Naive B cell (primary cell): Measurements from ENCODE around the gene JSRP1. TPM values are rescaled to one million over a fixed set of nuclear protein-coding genes. Genes with fewer than 3 reads are reported as not detected.

Experiments used
- ATAC-seq, 2 donors: fragments of 150-1000 bp; cut with Tn5 transposase; 2 replicates each; pipeline ENCODE4 v1.10.0; 2021; ENCODE audit warnings: low read depth in 2 of 2, mild to moderate bottlenecking in 2 of 2, moderate library complexity in 2 of 2
- DNase-seq: peaks from one replicate; pipeline ENCODE4 v3.0.0; 2022
- H3K27ac Mint-ChIP-seq, 6 donors: one replicate each; pipeline ENCODE4 v1.8.0; 2020 to 2022; ENCODE audit warnings: mild to moderate bottlenecking in 6 of 6, mixed read lengths in 6 of 6, moderate library complexity in 5 of 6, inconsistent platforms in 2 of 6
- H3K27me3 Mint-ChIP-seq, 3 donors: one replicate each; pipeline ENCODE4 v1.8.0; 2021 to 2022; ENCODE audit warnings: mixed read lengths in 3 of 3, mild to moderate bottlenecking in 1 of 3
- H3K36me3 Mint-ChIP-seq, 2 donors: one replicate each; pipeline ENCODE4 v1.8.0; 2020 to 2022; ENCODE audit warnings: mixed read lengths in 2 of 2, inconsistent platforms in 1 of 2, mild to moderate bottlenecking in 1 of 2
- H3K4me1 Mint-ChIP-seq, 3 donors: one replicate each; pipeline ENCODE4 v1.8.0; 2020 to 2022; ENCODE audit warnings: mixed read lengths in 3 of 3, inconsistent platforms in 1 of 3, mild to moderate bottlenecking in 1 of 3, moderate library complexity in 1 of 3
- H3K4me3 Mint-ChIP-seq, 8 donors: one replicate each; pipeline ENCODE4 v1.8.0; 2020 to 2022; ENCODE audit warnings: mild to moderate bottlenecking in 8 of 8, mixed read lengths in 8 of 8, moderate library complexity in 8 of 8, inconsistent platforms in 2 of 8
- H3K9me3 Mint-ChIP-seq, 7 donors: one replicate each; pipeline ENCODE4 v1.8.0; 2020 to 2022; ENCODE audit warnings: mixed read lengths in 7 of 7, mild to moderate bottlenecking in 5 of 7, inconsistent platforms in 2 of 7, moderate library complexity in 1 of 7
- polyA plus RNA-seq, 6 donors: library from polyadenylated mRNA; unstranded; fragments of 300-500 nt; fragmentation: Illumina TruSeq; gene quantifications; one replicate each; pipeline ENCODE4 v1.2.3, GENCODE V29; 2021; ENCODE audit warnings: low read depth in 6 of 6

The JSRP1 gene
- polyA plus RNA-seq, 6 donors from 2014 or later: 0.41 to 0.87 (median 0.53) TPM; not detected in 3

DNA sequence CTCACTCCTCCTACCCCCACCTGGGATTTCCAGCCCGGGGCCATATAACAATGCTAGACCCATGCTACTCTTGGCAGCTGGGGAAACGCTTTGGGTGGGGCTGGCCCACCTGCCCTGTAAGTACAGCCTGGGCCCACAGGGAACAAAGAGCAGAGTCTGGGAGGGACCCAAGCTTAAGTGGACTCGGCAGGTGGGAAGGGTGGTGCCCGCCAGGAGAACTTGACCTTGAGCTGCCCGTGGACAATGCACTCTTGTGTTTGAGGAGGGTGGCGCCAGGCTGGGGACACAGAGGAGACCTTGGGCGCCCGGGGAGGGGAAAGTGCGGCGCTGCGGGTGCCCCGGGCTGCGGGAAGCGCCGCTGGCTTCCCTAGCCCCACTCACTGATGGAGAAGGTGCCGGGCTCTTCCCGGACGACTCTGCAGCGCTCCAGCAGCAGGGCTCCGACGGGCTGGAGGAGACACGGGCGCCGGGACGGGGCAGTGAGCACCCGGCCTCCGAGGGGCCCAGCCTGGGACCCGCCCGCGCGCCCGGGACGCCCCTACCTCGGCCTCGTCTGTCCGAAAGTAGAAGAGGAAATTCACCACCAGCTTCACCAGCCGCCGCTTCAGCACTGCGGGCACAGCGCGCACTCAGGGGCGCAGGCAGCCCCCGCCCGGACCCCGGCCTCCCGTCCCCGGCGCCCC, 20.7 kb downstream of the JSRP1 start:
- Mint-ChIP-seq H3K36me3 (no peaks in the 10 kb centered on the region), H3K4me3 (peak overlapping the region; percentile 88 to 100 (median 96)), H3K9me3 (peaks cover 0 to 4% (median 0%) of the 10 kb centered on the region in 7 donors), H3K27ac (peak overlapping the region in 5 of 6 donors; percentile 63 to 98 (median 95)), H3K27me3 (no peaks in the 10 kb centered on the region), H3K4me1 (peaks cover 42 to 63% (median 57%) of the 10 kb centered on the region in 3 donors)
- peak; percentile 3 to 13 for ATAC-seq
- DNase-seq: no peak

DNA sequence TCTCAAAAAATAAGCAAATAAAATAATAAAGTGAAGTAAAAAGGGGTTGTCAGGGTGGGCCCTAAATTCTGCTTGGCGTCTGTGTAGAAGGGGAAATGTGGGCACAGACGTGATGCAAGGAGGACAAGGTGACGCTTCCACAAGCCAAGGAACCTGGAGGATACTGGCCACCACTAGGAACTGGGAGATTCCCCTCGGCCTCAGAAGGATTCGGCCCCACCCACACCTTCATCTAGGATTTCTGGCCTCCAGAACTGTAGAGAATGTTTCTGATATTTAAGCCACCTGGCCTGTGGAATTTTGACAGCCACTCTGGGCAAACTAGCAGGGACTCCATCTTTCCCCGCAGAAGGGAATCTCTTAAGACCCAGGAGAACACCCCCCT, 21.2 kb downstream of the JSRP1 start:
- no peak for ATAC-seq
- no peak for DNase-seq
- Mint-ChIP-seq H3K4me1 (peaks cover 37 to 57% (median 52%) of the 10 kb centered on the region in 3 donors), H3K36me3 (no peaks in the 10 kb centered on the region), H3K27ac (peak overlapping the region in 4 of 6 donors; percentile 63 to 98 (median 94)), H3K27me3 (no peaks in the 10 kb centered on the region), H3K9me3 (peaks cover 0 to 4% (median 0%) of the 10 kb centered on the region in 7 donors), H3K4me3 (peak overlapping the region; percentile 88 to 100 (median 94))

DNA sequence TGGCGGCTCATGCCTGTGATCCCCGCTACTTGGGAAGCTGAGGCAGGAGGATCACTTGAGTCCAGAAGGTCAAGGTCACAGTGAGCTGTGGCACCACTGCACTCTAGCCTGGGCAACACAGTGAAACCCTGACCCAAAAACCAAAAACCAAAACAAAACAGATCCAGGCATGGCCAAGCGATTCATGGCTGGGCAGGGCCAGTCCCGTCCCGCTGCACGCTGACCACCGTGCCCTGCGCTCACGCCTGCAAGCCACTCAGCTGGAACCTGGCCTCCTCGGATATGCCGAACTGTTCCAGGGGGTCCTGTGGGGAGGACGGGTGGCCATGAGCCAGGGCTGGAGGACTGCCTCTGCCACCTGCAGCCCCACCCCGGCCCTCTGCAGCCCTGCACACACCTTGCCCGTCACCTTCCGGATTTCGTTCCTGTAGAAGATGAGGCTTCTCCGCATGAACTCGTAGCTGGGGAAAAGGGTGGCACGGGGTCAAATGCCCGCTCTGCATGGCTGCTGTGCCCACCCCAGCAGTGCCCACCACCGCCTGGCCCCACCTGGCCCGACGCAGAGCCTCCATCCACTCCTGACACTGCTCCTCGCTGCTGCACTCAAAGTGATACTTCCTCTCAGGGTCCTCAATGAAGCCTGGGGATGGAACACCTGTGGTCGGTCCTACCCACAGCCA, 22.5 kb downstream of the JSRP1 start:
- peaks cover 0 to 4% (median 0%) of the 10 kb centered on the region in 7 donors for H3K9me3 Mint-ChIP-seq
- peak overlapping the region in 1 of 6 donors; percentile 15 for H3K27ac Mint-ChIP-seq
- H3K27me3 Mint-ChIP-seq: no peaks in the 10 kb centered on the region
- peak overlapping the region in 4 of 8 donors; percentile 63 to 99 (median 93) for H3K4me3 Mint-ChIP-seq
- ATAC-seq (no peak), DNase-seq (no peak)
- no peaks in the 10 kb centered on the region for H3K36me3 Mint-ChIP-seq
- H3K4me1 Mint-ChIP-seq: peaks cover 31 to 45% (median 39%) of the 10 kb centered on the region in 3 donors

GRCh38 chr19:2232286-2233151, 23.7 kb downstream of the JSRP1 start:
- Mint-ChIP-seq H3K4me3 (peak overlapping the region in 2 of 8 donors; percentile 35 to 51), H3K4me1 (peaks cover 22 to 32% (median 27%) of the 10 kb centered on the region in 3 donors), H3K27ac (peak overlapping the region in 3 of 6 donors; percentile 13 to 86 (median 41)), H3K27me3 (no peaks in the 10 kb centered on the region), H3K36me3 (no peaks in the 10 kb centered on the region), H3K9me3 (peaks cover 0 to 4% (median 0%) of the 10 kb centered on the region in 7 donors)
- no peak for DNase-seq
- no peak for ATAC-seq

- Mint-ChIP-seq H3K4me3 (peak overlapping the region in 1 of 8 donors; percentile 57), H3K36me3 (no peaks in the 10 kb centered on the region), H3K27me3 (no peaks in the 10 kb centered on the region), H3K4me1 (peaks cover 20 to 28% (median 24%) of the 10 kb centered on the region in 3 donors), H3K27ac (peak overlapping the region in 1 of 6 donors; percentile 53), H3K9me3 (peaks cover 0 to 4% (median 0%) of the 10 kb centered on the region in 7 donors)
- no peak for DNase-seq
- ATAC-seq: no peak
Observed at GRCh38 chr19:2231621-2232221, 24.5 kb downstream of the JSRP1 start.

GRCh38 chr19:2230807-2231533, 25.2 kb downstream of the JSRP1 start:
- ATAC-seq (no peak), DNase-seq (no peak)
- Mint-ChIP-seq H3K4me3 (no peak overlapping the region), H3K27ac (peak overlapping the region in 1 of 6 donors; percentile 85), H3K36me3 (no peaks in the 10 kb centered on the region), H3K27me3 (no peaks in the 10 kb centered on the region), H3K4me1 (peaks cover 13 to 22% (median 21%) of the 10 kb centered on the region in 3 donors), H3K9me3 (no peaks in the 10 kb centered on the region)

GRCh38 chr19:2230033-2230531, 26.1 kb downstream of the JSRP1 start:
- Mint-ChIP-seq H3K27ac (peak overlapping the region in 1 of 6 donors; percentile 47), H3K27me3 (no peaks in the 10 kb centered on the region)
- no peak for ATAC-seq

DNA sequence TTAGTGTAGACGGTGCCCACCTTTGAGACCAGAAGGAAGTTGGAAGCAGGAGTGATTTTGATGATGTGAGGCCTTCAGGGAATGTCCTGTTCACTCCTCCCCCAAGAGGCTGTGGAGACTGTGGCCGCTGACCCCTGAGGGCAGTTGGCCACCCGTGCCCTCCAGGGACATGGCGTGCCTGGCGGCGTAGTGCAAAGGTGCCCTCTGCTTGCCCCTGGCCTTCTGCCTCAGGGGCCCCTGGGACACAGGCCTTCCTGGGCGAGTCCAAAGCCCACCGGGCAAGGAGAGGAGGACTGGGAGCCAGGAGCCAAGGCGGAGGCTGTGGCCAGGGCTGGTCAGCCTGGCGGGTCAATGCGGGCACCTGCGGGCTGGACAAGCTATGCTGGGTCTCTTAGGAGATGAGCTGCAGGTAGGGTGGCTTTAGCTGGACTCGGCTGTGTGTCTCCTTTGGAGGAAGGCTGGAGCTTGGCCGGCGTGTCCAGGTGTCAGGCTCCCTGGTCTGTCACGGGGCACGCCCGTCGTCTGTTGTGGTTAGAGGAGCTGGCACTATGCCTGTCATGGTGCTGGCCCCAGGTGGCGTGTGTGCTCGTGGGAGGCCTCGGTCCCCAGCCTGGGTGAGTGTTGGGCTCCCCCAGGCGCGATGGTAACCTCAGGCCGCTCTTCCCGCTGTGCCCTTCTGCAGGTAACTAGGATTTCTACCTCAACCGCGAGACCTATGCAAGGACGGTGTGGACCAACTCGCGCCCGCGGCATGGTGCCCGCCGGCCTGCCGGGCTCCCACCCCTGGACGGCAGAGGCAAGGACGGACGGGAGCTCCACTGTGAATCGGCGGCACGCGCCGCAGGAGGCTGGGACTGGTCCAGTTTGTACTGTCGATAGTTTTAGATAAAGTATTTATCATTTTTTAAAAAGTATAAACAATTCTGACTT, 26.8 kb downstream of the JSRP1 start:
- DNase-seq (no peak), ATAC-seq (no peak)
- Mint-ChIP-seq H3K9me3 (no peaks in the 10 kb centered on the region), H3K27ac (peak overlapping the region in 2 of 6 donors; percentile 63 to 77), H3K27me3 (no peaks in the 10 kb centered on the region), H3K36me3 (peaks cover 0 to under 1% of the 10 kb centered on the region in 2 donors), H3K4me1 (peaks cover 16 to 24% (median 16%) of the 10 kb centered on the region in 3 donors), H3K4me3 (peak overlapping the region in 2 of 8 donors; percentile 41 to 42)

More at GRCh38 chr19:2230033-2230531, 26.1 kb downstream of the JSRP1 start:
- Mint-ChIP-seq H3K36me3 (no peaks in the 10 kb centered on the region), H3K4me3 (no peak overlapping the region), H3K9me3 (no peaks in the 10 kb centered on the region), H3K4me1 (peaks cover 13 to 24% (median 18%) of the 10 kb centered on the region in 3 donors)
- no peak for DNase-seq

GRCh38 chr19:2228157-2229030, 27.8 kb downstream of the JSRP1 start:
- ATAC-seq (no peak), DNase-seq (no peak)
- Mint-ChIP-seq H3K9me3 (no peaks in the 10 kb centered on the region), H3K4me3 (peak overlapping the region in 1 of 8 donors; percentile 10), H3K27me3 (no peaks in the 10 kb centered on the region), H3K36me3 (peaks cover 0 to 7% of the 10 kb centered on the region in 2 donors), H3K4me1 (peaks cover 20 to 24% (median 20%) of the 10 kb centered on the region in 3 donors), H3K27ac (peak overlapping the region in 3 of 6 donors; percentile 20 to 84 (median 77))

GRCh38 chr19:2227415-2228156, 28.6 kb downstream of the JSRP1 start:
- DNase-seq (peak; percentile 34), ATAC-seq (peak; percentile 17 to 32)
- no peaks in the 10 kb centered on the region for H3K27me3 Mint-ChIP-seq
- H3K36me3 Mint-ChIP-seq: peaks cover 0 to 7% of the 10 kb centered on the region in 2 donors
- no peaks in the 10 kb centered on the region for H3K9me3 Mint-ChIP-seq
- peak overlapping the region in 2 of 6 donors; percentile 19 to 84 for H3K27ac Mint-ChIP-seq
- H3K4me3 Mint-ChIP-seq: peak overlapping the region in 1 of 8 donors; percentile 10
- H3K4me1 Mint-ChIP-seq: peaks cover 16 to 29% (median 20%) of the 10 kb centered on the region in 3 donors
